Colon (tissue), 2 donors: ENCODE results near the gene HEXB.
"Not testable (repeated sequence)": the region's sequence is repeated elsewhere in the genome, so short reads cannot be mapped to it uniquely, and the experiment has no call there.

Experiments
- FAIRE-seq: peaks from 2 replicates; lab custom pipeline; 2012; peaks lifted over from hg19 to GRCh38; lab: Jason Lieb, UNC
- donor health status: control.
- donor health status: control.

HEXB gene

DNA sequence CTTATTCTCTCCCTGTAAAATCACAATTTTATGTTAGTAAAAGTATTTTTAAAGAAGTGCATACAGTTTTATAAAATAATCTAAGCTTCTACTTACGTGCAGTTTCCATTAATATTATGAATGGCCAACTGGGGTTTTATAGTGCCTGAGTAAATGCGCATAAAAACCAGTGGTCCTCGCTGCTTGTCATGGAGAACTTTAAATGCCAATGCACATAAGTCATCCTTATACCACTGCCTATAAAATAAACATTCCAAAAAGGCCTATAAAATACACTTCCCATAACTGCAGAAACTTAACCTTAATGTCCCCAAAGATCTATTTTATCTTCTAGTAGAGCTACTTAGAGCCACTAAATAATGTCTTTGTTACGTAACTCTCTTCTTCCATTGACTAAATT is 53.4 kb downstream of the HEXB start:
- FAIRE-seq, result no peak

DNA sequence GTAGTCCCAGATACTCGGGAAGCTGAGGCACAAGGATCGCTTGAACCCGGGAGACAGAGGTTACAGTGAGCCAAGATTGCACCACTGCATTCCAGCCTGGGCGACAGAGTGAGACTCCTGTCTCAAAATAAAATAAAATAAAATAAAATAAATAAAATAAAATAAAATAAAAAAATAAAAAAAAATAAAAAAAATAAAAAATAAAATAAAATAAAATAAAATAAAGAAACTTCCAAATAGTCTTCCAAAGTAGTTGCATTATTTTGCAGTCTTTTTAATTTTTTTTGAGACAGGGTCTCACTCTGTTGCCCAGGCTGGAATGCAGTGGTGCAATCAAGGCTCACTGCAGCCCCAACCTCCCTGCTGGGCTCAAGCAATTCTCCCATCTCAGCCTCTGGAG is 63.7 kb downstream of the HEXB start:
- FAIRE-seq, result not testable (repeated sequence)

DNA sequence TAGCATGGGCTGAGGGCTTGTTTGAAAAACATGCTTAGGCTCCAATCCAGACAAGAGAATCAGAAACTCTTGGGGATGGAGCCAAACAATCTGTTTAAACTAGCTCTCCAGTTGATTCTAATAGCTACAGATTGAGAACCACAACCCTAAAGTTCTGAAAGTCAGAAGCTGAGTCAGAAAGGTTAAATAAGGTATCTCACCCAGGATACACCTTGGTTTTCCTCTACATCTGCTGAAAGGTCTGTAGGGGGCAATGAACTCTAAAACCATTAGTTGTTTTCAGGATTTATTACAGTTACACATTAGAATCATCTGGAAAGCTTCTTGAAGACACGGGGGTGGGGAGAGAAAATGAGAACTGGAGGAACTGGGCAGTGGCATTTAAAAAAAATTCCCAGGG is 76.2 kb downstream of the HEXB start:
- FAIRE-seq, result no peak

- no peak for FAIRE-seq
Observed at GRCh38 chr5:74762599-74762998, 77.6 kb downstream of the HEXB start.

DNA sequence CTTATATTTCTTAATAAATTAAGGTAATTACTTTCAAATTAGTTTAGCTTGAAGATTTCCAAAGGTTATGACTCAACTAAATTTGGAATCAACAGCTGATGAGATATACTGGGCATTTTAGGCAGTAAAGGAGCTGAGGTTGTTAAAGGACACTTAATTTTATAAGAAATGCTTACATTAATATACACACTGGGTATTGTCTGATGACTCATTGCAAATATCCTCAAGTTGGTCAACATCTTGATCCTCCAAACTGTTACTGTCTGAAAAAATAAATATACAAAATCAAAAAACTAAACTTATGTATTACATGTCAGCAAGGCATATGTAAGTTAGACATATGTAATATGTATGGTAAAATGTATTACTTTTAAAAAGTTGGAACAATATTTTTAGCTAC is 78.5 kb downstream of the HEXB start:
- FAIRE-seq, result no peak

GRCh38 chr5:74765201-74765600 is 80.2 kb downstream of the HEXB start:
- FAIRE-seq, result no peak

DNA sequence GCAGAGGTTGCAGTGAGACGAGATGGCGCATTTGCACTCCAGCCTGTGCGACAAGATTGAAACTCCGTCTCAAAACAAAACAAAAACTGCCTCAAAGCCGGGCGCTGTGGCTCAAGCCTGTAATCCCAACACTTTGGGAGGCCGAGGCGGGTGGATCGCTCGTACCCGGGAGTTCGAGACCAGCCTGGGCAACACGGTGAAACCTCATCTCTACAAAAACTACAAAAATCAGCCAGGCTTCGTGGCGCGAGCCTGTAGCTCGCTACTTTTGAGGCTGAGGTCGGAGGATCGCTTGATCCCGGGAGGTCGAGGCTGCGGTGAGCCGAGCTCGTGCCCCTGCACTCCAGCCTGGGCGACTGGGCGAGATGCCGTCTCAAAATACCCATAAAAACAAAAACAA is 80.9 kb downstream of the HEXB start:
- FAIRE-seq, result no peak

- no peak for FAIRE-seq
Observed at GRCh38 chr5:74766418-74766848, 81.4 kb downstream of the HEXB start.

DNA sequence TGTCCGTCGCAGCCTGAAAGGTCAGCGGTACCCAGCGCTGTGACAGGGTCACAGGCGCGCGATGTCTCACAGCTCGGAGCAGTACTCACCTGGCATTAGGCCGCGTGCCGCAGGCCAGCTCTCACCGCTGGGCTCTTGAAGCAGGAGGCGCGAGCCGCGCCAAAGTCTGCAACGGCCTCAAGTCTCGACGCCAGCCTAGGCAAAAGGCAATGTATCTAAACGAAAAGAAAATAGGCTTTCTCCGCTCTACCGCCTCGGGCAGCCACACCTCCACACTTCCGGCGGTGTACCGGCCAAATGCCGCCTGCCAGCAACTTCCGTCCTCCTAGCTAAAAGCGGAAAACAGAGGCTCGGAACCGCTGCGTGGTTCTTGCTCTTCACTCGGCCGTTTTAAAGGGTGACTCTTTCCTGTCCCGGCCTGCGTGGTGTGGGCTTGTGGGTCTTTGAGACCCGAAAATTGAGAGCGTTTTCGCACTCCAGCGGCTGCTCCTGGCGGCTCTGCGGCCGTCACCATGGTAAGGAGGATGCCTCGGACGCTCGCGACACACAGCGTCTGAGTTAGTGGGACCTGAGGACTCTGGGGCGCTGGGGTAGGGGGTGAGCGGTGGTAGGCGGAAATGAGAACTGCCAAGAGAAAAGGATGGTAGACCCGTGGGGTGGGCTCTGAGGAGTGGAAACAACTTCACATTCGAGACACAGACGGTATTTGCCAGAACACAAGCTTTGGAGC is 82.0 kb downstream of the HEXB start, which contains the start of the genes GFM2 and NSA2:
GFM2 (minus strand) TSS at position 269 of the 730 bp plus-strand sequence. CDS start 3,375 bp downstream, outside the sequence.
NSA2 (plus strand) TSS at position 401 of the 730 bp plus-strand sequence; CDS start at position 513, 112 bp downstream.
- FAIRE-seq, result no peak

DNA sequence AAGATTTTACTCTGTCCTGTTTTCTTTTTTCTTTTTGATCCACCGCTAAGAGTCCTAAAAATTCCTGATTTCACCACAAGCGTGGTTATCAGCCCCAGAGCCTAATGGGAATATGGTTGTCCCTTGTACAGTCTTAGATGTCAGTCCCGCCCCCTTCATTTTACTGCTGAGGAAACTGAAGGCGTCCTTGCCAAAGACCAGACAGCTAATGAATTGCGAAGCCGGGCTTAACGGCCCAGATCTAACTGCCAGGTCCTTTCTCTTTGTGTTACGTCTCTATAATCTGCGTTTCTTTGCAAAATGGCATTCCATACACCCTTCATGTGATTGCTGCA is 82.5 kb downstream of the HEXB start:
- FAIRE-seq, result no peak
